ENCODE results near the gene ATP2B3. TPM values are rescaled to one million over a fixed set of nuclear protein-coding genes. Genes with fewer than 3 reads are reported as not detected.

Gene ATP2B3
- polyA plus RNA-seq, 1 donor from 2014 or later: not detected

DNA sequence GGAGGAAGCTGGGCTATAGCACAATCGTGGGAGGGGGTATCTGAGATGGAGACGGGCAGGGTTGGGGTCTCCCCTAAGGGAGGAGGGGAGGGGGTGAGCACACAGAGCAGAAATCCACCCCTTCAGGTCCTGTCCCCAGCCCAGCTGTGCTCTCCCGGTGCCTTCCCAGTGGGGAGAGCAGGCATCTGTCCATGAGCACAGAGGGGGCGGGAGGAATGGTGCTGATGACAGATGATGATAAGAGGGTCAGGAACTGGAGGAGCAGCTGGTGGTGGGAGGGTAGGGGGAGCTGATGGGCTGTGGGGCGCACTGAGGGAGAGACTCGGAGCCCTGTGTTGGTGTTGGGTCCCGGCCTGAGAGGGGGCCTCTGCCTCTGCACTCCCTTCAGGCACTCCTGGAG, 8.6 kb downstream of the ATP2B3 start:
- H3K9me3 Mint-ChIP-seq: no peaks in the 10 kb centered on the region
- no peak overlapping the region for H3K4me3 Mint-ChIP-seq
- H3K27me3 Mint-ChIP-seq: peaks cover 13% of the 10 kb centered on the region
- H3K27ac Mint-ChIP-seq: no peak overlapping the region
- no peaks in the 10 kb centered on the region for H3K36me3 Mint-ChIP-seq
- no peaks in the 10 kb centered on the region for H3K4me1 Mint-ChIP-seq

DNA sequence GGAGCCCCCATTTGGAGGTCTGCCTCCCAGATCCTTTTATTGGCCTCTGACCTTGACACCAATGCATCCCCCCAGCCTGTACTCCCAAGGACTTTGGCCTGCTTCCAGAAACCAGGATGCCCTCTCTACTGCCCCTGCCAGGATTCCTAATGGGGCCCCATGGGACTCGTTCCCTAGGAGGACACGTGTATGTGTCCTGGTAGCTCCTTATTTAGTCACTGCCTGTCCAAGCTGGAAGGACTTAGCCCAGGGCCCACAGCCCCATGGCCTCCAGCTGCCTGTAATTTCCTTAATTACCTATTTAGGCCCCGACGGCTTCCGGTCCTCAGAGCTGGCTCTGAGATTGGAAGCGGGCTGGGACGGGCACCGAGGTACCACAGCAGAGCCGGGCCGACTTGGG, 9.4 kb downstream of the ATP2B3 start:
- no peak overlapping the region for H3K27ac Mint-ChIP-seq
- no peak overlapping the region for H3K4me3 Mint-ChIP-seq
- H3K9me3 Mint-ChIP-seq: no peaks in the 10 kb centered on the region
- H3K36me3 Mint-ChIP-seq: no peaks in the 10 kb centered on the region
- H3K4me1 Mint-ChIP-seq: no peaks in the 10 kb centered on the region
- H3K27me3 Mint-ChIP-seq: peaks cover 8% of the 10 kb centered on the region

DNA sequence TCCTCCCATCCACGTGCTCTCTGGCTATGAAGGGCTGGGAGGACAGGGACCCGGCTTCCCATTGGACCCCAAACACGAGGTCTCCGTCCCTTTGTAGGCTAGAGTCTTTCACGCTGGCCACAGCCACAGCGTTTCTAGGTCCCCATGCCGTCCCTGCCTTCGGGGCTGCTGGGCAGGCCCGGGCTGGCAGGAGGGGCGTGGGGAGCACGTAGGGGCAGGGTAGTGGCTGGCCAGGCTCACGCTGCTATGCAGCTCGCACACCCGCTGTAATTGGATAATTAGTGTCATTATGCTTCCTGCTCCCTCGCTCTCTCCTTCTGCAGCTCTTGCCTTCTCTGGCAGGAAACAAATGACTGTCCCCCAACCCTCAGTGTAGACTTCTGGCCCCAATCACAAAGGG, 9.8 kb downstream of the ATP2B3 start:
- Mint-ChIP-seq H3K36me3 (no peaks in the 10 kb centered on the region), H3K27ac (no peak overlapping the region), H3K4me3 (no peak overlapping the region)

DNA sequence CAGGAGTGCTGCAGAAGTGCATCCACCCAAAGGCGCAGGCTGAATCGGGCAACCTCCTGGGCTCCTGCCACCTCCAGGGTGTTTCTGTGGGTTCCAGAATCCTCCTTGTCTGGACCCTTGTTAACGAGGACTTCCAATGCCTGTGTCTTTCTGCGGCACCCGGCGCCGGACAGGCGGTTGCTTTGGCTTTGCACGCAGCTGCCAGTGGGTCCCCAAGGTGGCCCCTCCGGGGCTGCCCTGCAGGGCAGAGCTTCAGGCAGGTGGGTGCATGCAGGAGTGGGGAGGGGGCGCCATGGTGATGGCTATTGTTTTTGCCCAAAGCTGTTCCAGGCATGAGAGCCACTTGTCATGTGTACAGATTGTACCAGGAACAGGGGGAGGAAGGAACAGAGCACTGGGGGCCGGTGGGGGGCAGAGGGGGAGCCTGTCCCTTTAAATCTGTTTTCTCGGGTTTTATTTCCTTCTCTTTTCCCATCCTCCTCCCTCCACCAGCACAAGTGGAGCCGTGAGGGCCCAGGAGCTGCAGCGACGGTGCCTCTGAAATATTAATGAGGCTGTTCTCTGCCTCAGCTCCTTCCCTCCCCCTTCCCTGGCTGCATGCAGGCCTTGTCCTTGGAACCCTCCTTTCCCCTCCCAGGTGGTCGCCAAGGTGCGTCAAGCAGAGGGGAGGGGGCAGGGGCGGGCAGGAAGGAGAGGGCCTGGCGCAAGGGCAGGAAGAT, 13.1 kb downstream of the ATP2B3 start:
- H3K36me3 Mint-ChIP-seq: no peaks in the 10 kb centered on the region
- no peaks in the 10 kb centered on the region for H3K4me1 Mint-ChIP-seq
- no peak overlapping the region for H3K27ac Mint-ChIP-seq
- no peaks in the 10 kb centered on the region for H3K9me3 Mint-ChIP-seq
- H3K27me3 Mint-ChIP-seq: peaks cover 2% of the 10 kb centered on the region
- no peak overlapping the region for H3K4me3 Mint-ChIP-seq

More for the DNA sequence above, 9.8 kb downstream of the ATP2B3 start:
- H3K27me3 Mint-ChIP-seq: peaks cover 8% of the 10 kb centered on the region
- no peaks in the 10 kb centered on the region for H3K4me1 Mint-ChIP-seq
- no peaks in the 10 kb centered on the region for H3K9me3 Mint-ChIP-seq

DNA sequence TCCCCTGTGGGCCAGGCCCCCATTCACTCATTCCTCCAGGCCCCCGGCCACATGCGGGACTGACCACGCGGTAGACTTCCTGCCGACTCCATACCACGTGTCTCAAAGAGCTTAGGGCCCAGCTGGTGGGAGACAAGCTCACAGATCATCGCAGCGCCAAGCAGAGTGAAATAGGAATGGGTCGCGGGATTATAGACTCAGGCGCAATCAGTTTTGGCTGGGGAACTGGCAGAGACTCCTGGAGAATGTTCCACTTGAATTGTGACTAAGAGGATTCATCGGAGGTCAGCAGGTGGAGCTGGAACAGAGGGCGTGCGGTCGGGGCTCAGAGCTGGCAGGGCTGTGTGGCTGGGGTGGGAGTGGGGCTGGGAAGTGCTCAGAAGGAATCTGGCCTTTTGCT, 15.6 kb downstream of the ATP2B3 start:
- H3K9me3 Mint-ChIP-seq: no peaks in the 10 kb centered on the region
- peaks cover 2% of the 10 kb centered on the region for H3K27me3 Mint-ChIP-seq
- peak overlapping the region in 1 of 3 donors; percentile 73 for H3K27ac Mint-ChIP-seq
- no peaks in the 10 kb centered on the region for H3K36me3 Mint-ChIP-seq
- no peaks in the 10 kb centered on the region for H3K4me1 Mint-ChIP-seq
- no peak overlapping the region for H3K4me3 Mint-ChIP-seq

DNA sequence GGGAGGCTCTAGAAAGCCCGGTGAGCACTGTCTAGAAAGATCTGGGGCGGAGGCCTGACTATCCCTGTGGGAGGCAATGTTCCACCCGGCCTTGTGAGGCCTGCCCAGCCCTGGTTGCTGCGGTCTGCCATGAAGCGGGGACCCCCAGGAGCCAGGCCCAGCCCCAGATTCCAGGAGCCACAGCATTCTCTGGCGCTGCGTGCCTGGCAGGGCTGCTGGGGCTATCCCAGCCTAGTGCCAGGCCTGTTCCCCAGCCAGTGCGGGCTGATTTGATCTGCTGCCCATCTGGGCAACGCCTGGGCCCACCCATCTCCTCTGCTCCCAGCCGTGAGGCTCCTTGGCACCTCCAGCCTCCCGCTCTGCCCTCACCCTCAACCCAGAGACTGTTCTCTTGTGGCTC, 19.6 kb downstream of the ATP2B3 start:
- H3K4me1 Mint-ChIP-seq: peaks cover 0 to 3% (median 0%) of the 10 kb centered on the region in 3 donors
- H3K27me3 Mint-ChIP-seq: peaks cover 7% of the 10 kb centered on the region
- H3K36me3 Mint-ChIP-seq: no peaks in the 10 kb centered on the region
- no peak overlapping the region for H3K4me3 Mint-ChIP-seq
- H3K9me3 Mint-ChIP-seq: no peaks in the 10 kb centered on the region
- H3K27ac Mint-ChIP-seq: no peak overlapping the region

DNA sequence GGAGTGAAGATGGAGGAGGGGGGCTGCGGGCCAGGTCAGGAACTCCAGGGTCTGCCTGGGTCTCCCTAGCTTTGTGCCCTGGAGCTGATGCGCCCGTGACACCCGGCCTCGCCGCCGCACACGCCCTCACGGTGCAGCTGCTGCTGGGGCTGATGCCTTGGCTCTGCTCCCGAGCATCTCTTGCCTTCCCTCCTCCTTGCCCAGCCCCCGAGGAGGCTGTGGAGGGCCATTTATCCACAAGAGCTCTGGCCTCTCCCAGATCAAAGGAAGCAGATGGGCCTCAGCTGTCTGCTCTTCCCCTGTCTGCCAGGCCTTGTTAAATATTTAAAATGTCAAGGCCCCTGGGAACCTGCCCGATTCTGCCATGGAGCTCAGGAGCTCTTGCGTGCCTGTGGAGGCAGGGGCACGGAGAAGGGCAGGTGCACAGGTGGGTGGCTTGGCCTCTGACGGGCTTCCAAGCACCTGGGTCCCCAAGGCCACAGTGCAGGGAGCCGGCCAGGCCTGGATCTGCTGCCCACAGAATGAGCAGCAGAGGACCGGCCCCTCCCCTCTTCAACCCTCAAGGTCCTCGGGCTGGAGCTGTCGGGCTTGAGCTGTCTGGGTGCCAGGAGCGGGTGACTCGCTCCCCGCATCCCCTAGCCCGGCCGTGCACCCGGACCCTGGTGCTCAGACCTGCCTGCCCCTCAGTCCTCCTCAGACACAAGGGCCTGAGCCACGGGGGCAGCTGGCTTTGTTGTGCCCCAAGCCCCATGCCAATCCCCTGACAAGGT, 20.3 kb downstream of the ATP2B3 start:
- Mint-ChIP-seq H3K36me3 (no peaks in the 10 kb centered on the region), H3K4me1 (peaks cover 0 to 3% (median 0%) of the 10 kb centered on the region in 3 donors), H3K27me3 (peaks cover 7% of the 10 kb centered on the region), H3K4me3 (no peak overlapping the region), H3K9me3 (no peaks in the 10 kb centered on the region), H3K27ac (no peak overlapping the region)

DNA sequence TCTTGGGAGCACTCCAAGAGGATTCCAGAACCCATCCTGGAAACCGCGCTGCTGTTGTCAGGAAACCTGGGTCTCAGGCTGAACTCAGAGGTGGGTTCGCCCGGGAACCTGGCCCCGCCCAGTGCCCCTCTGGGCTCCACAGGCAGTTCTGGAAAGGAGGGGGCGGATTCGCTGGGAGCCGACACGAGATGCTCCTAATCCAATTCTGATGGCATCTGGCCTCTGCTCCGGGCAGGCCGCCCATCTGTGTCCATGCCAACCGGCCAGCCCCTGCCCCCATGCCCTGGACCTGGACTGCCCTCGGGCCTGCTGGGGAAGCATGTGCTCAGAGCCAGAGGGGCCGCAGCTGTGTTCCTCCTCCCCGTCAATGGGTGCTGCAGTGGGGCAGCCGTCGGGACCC, 21.0 kb downstream of the ATP2B3 start:
- no peaks in the 10 kb centered on the region for H3K9me3 Mint-ChIP-seq

DNA sequence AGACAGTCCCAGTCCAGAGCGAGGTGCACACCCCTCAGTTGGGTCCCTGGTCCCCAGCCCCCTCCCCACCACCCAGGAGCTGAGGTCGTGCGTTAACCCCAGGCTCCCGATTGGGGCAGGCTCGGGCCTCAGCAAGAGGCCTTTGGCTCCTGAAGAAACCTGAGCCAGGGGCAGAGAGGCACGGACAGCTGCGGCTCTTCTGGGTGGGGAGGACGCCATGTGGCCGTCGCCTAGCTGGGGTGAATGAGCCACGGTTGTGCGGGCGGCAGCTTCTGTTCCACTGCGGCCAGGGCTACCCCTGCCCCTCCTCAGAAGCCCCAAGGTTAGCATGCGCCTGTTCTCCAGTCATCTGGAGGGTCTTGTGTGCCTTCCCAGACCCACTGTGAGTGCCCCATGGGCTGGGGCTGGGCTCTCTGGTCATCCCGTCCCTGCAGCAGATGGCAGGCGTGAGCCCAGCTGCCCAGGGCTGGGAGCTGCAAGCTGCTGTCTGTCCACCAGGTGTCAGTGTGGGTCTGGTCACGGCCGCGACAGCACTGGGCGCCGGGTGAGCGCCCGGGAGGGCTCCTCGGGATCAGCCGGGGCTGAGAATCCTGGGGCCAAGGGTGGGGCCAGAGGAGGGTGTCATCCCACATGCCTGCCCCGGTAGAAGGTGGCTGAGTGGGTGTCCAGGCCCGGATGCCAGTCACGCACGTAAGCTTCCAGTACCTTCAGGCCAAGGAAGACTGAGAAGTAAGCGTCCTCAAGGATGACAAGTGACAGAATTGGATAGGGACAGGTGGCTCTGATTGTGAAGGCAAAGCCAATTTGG, 21.9 kb downstream of the ATP2B3 start:
- Mint-ChIP-seq H3K27me3 (peaks cover 7% of the 10 kb centered on the region), H3K36me3 (no peaks in the 10 kb centered on the region), H3K9me3 (no peaks in the 10 kb centered on the region), H3K4me3 (no peak overlapping the region), H3K27ac (no peak overlapping the region), H3K4me1 (peaks cover 0 to 3% (median 0%) of the 10 kb centered on the region in 3 donors)

More for the DNA sequence above, 21.0 kb downstream of the ATP2B3 start:
- Mint-ChIP-seq H3K4me3 (no peak overlapping the region), H3K36me3 (no peaks in the 10 kb centered on the region), H3K27me3 (peaks cover 7% of the 10 kb centered on the region), H3K27ac (no peak overlapping the region), H3K4me1 (peaks cover 0 to 3% (median 0%) of the 10 kb centered on the region in 3 donors)

DNA sequence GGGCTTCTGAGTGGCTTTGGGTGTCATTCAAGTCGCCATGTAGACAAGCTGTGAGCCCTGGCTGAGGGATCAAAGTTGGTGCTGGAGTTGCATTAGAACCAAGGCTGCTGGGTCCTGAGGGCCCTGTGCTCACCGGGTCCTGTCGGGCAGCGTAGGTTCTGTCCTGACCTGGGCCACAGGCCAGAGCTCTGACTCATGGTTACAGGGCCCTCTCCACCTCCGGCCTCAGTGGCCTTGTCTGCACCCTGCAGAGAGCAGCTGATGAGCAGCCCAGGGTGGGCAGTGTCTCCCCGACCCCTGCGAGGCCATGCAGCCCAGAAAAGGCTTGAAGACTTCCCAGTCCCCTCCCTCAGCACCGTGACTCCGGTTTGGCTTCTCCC, 22.5 kb downstream of the ATP2B3 start:
- H3K9me3 Mint-ChIP-seq: no peaks in the 10 kb centered on the region
- peaks cover 7% of the 10 kb centered on the region for H3K27me3 Mint-ChIP-seq
- no peak overlapping the region for H3K27ac Mint-ChIP-seq
- no peak overlapping the region for H3K4me3 Mint-ChIP-seq
- peaks cover 0 to 3% (median 0%) of the 10 kb centered on the region in 3 donors for H3K4me1 Mint-ChIP-seq
- no peaks in the 10 kb centered on the region for H3K36me3 Mint-ChIP-seq

DNA sequence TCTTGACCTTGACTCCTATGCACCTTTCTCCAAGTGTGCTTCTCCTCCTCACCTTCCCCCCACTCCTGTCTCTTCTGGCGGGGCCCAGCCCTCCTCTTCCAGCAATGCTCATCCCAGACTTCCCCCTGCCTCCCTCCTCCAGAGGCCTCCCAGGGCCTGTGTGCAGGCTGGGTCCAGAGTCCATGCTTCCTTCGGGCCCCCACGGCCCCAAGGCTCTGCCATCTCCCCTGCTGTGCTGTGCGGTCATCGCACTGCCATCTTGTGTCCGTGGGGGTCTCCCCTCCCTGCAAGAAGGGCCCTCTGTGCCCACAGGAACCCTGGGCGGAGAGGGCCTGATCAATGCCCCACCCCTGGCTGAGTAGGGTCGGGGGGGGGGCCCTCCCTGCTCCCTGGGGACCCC, 27.3 kb downstream of the ATP2B3 start:
- H3K36me3 Mint-ChIP-seq: no peaks in the 10 kb centered on the region
- peaks cover 0 to 3% (median 0%) of the 10 kb centered on the region in 3 donors for H3K4me1 Mint-ChIP-seq
- H3K27me3 Mint-ChIP-seq: peaks cover 8% of the 10 kb centered on the region
- no peak overlapping the region for H3K4me3 Mint-ChIP-seq
- no peak overlapping the region for H3K27ac Mint-ChIP-seq
- no peaks in the 10 kb centered on the region for H3K9me3 Mint-ChIP-seq

DNA sequence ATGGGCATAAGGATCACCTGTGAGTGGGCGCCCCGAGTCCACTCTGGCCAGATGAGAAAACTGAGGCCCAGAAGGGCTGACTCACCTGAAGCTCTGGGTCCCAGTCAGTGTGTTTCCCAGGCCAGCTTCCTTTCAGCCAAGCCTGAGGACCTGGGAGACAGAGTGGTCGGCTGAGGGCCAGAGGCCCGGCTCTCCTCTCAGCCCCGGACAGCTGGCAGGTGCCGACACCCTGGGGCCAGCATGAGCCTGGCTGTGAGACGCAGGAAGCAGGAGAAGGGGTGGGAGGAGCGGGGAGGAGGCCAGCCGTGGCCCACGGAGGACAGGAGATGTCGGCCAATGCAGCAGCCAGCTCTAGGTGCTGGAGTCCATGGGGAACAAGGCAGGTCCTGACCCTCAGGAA, 28.9 kb downstream of the ATP2B3 start:
- Mint-ChIP-seq H3K27me3 (peaks cover 5% of the 10 kb centered on the region), H3K27ac (no peak overlapping the region), H3K4me1 (no peaks in the 10 kb centered on the region), H3K4me3 (no peak overlapping the region), H3K9me3 (no peaks in the 10 kb centered on the region), H3K36me3 (no peaks in the 10 kb centered on the region)

DNA sequence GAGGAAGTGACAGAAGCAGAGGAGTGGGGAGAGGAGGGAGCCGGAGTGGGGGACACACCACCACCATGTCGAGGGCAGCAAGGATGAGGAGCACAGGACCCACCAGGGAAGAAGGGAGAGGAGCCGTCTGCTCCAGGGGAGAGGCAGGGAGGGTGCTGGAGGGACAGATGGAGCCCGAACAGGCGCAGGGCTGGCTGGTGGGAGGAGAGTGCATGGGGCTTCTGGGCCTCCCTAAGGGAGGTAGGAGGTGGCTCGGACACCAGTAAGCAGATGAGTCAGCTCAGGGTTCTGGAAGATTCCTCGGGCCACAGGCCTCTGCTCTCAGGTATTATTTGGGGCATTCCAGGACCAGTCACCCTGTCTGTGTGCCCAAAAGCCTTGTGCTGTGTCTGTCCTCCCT, 29.8 kb downstream of the ATP2B3 start:
- Mint-ChIP-seq H3K27me3 (peaks cover 3% of the 10 kb centered on the region), H3K36me3 (no peaks in the 10 kb centered on the region), H3K27ac (peak overlapping the region in 1 of 3 donors; percentile 62), H3K4me3 (no peak overlapping the region), H3K4me1 (no peaks in the 10 kb centered on the region), H3K9me3 (no peaks in the 10 kb centered on the region)

DNA sequence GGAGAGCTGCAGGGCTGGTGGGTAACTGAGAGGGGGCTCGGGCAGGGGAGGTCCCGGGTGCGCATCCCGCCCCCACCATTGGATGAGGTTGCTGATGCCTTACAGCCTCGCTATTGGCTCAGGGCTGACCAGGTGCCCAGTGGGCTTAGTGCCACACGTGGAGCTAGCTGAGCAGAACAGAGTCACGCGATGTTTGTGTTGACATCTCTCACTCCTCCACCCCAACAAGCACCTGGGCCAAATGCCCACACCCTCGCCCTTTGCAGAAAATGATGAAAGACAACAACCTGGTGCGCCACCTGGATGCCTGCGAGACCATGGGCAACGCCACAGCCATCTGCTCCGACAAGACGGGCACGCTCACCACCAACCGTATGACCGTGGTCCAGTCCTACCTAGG, 31.8 kb downstream of the ATP2B3 start:
- Mint-ChIP-seq H3K27ac (no peak overlapping the region), H3K9me3 (no peaks in the 10 kb centered on the region), H3K36me3 (no peaks in the 10 kb centered on the region), H3K4me1 (no peaks in the 10 kb centered on the region), H3K27me3 (peaks cover 3% of the 10 kb centered on the region), H3K4me3 (no peak overlapping the region)

DNA sequence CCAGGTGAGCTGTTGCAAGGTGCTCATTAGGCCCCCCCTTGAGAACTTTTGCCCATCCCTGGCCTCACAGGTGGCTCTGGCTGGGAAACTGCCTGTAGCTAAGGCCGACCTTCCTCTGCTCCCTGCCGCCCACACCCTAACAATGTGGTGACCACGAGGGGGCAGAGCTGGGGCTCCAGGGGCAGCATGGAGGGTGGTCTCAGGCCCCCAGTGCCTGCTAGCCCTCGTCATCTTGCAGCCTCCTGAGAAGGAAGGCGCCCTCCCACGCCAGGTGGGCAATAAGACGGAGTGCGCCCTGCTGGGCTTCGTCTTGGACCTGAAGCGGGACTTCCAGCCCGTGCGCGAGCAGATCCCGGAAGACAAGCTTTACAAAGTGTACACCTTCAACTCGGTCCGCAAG, 32.4 kb downstream of the ATP2B3 start:
- H3K4me1 Mint-ChIP-seq: no peaks in the 10 kb centered on the region
- no peak overlapping the region for H3K4me3 Mint-ChIP-seq
- no peaks in the 10 kb centered on the region for H3K9me3 Mint-ChIP-seq
- no peak overlapping the region for H3K27ac Mint-ChIP-seq
- no peaks in the 10 kb centered on the region for H3K36me3 Mint-ChIP-seq
- H3K27me3 Mint-ChIP-seq: peaks cover 3% of the 10 kb centered on the region
